Measurements from ENCODE around the gene SMO. TPM values are rescaled to one million over a fixed set of nuclear protein-coding genes. Genes with fewer than 3 reads are reported as not detected.

SMO gene
- total and polyA plus RNA-seq, 2 experiments from 2014 or later, result 13.1 to 61.5 TPM

DNA sequence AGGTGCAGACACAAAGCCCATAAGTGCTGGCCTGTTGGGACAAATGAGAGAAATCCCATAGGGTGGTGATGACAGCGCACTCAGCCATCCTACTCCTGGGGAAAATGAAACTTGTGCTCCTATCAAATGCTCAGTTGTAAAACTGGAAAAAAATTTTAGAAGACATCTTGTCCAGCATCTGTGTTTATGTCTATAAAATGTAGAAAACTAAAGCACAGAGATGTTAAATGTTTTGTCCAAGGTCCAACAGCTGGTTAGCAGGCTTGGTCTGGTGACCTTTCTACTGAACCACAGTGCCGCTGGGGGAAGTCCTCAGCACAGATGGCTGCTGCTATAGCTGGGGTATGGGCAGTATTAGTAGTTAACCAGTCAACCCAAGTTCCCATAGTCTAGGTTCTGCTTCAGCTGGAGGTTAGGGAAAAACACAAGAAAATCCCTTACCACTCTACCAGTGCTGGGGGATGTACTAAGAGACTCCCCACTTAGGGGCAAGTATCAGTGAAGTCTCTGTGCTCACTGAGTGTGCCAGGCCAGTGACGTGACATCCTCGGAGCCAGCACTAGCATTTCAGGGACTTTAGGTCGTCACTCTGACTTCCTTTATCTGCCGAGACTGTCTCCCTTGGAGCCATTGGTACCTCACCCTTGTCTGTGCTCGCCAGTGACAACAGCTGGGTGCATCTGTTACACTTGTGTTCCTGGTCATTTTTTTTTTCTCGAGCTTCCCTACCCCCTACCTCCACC, 42.0 kb upstream of the SMO start (continued):
- TF ChIP-seq, protein P1, sequence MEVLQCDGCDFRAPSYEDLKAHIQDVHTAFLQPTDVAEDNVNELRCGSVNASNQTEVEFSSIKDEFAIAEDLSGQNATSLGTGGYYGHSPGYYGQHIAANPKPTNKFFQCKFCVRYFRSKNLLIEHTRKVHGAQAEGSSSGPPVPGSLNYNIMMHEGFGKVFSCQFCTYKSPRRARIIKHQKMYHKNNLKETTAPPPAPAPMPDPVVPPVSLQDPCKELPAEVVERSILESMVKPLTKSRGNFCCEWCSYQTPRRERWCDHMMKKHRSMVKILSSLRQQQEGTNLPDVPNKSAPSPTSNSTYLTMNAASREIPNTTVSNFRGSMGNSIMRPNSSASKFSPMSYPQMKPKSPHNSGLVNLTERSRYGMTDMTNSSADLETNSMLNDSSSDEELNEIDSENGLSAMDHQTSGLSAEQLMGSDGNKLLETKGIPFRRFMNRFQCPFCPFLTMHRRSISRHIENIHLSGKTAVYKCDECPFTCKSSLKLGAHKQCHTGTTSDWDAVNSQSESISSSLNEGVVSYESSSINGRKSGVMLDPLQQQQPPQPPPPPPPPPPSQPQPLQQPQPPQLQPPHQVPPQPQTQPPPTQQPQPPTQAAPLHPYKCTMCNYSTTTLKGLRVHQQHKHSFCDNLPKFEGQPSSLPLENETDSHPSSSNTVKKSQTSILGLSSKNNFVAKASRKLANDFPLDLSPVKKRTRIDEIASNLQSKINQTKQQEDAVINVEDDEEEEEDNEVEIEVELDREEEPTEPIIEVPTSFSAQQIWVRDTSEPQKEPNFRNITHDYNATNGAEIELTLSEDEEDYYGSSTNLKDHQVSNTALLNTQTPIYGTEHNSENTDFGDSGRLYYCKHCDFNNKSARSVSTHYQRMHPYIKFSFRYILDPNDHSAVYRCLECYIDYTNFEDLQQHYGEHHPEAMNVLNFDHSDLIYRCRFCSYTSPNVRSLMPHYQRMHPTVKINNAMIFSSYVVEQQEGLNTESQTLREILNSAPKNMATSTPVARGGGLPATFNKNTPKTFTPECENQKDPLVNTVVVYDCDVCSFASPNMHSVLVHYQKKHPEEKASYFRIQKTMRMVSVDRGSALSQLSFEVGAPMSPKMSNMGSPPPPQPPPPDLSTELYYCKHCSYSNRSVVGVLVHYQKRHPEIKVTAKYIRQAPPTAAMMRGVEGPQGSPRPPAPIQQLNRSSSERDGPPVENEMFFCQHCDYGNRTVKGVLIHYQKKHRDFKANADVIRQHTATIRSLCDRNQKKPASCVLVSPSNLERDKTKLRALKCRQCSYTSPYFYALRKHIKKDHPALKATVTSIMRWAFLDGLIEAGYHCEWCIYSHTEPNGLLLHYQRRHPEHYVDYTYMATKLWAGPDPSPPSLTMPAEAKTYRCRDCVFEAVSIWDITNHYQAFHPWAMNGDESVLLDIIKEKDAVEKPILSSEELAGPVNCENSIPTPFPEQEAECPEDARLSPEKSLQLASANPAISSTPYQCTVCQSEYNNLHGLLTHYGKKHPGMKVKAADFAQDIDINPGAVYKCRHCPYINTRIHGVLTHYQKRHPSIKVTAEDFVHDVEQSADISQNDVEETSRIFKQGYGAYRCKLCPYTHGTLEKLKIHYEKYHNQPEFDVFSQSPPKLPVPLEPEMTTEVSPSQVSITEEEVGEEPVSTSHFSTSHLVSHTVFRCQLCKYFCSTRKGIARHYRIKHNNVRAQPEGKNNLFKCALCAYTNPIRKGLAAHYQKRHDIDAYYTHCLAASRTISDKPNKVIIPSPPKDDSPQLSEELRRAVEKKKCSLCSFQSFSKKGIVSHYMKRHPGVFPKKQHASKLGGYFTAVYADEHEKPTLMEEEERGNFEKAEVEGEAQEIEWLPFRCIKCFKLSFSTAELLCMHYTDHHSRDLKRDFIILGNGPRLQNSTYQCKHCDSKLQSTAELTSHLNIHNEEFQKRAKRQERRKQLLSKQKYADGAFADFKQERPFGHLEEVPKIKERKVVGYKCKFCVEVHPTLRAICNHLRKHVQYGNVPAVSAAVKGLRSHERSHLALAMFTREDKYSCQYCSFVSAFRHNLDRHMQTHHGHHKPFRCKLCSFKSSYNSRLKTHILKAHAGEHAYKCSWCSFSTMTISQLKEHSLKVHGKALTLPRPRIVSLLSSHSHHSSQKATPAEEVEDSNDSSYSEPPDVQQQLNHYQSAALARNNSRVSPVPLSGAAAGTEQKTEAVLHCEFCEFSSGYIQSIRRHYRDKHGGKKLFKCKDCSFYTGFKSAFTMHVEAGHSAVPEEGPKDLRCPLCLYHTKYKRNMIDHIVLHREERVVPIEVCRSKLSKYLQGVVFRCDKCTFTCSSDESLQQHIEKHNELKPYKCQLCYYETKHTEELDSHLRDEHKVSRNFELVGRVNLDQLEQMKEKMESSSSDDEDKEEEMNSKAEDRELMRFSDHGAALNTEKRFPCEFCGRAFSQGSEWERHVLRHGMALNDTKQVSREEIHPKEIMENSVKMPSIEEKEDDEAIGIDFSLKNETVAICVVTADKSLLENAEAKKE (CRISPR knock-in tag; IDR thresholded peaks at IDR 0.05), result no peak

GRCh38 chr7:129147731-129148130, 40.7 kb upstream of the SMO start:
- H3K27me3 ChIP-seq (ENCODE audit: insufficient read depth), result peaks cover 11% of the 10 kb centered on the region
- Mint-ChIP-seq H3K36me3 (ENCODE audit: low read depth) (peaks cover 2% of the 10 kb centered on the region; the same call in 1 of the 3 replicates), H3K27me3 (ENCODE audit: insufficient read depth, low read depth, poor library complexity) (peaks cover 14% of the 10 kb centered on the region), H3K27ac (no peak overlapping the region), H3K4me3 (no peak overlapping the region), H3K4me1 (peaks cover 26% of the 10 kb centered on the region), H3K9me3 (no peaks in the 10 kb centered on the region)
- no peak for DNase-seq (ENCODE audit: low spot score)
- H3K4me1 ChIP-seq (ENCODE audit: insufficient read depth), result peaks cover 7% of the 10 kb centered on the region
- H3K9me2 ChIP-seq (ENCODE audit: insufficient read depth), result no peaks in the 10 kb centered on the region
- no peaks in the 10 kb centered on the region for H3K36me3 ChIP-seq (ENCODE audit: insufficient read depth)
- no peaks in the 10 kb centered on the region for H4K20me1 ChIP-seq (replicated peaks; ENCODE audit: insufficient read depth)
- H2AFZ ChIP-seq, result no peak overlapping the region
- no peak overlapping the region for H3K27ac ChIP-seq (ENCODE audit: low read depth)
- no peaks in the 10 kb centered on the region for H3F3A ChIP-seq (replicated peaks; ENCODE audit: low read depth)
- no peak overlapping the region for H3K4me3 ChIP-seq
- peaks cover 3% of the 10 kb centered on the region for H3K79me2 ChIP-seq (replicated peaks; ENCODE audit: insufficient read depth)
- H3K4me2 ChIP-seq, result no peak overlapping the region
- no peak for ATAC-seq
- TF ChIP-seq, protein P1 (CRISPR knock-in tag; IDR thresholded peaks at IDR 0.05), result no peak
- TF ChIP-seq JUNB (IDR thresholded peaks at IDR 0.05; ENCODE audit: unreplicated experiment) (no peak), POLR2AphosphoS5 (IDR thresholded peaks at IDR 0.05; ENCODE audit: low read depth) (no peak), CTCF (conservative IDR thresholded peaks at IDR 0.05; ENCODE audit: low read depth in 2 of 2) (no peak), CREB1 (CRISPR knock-in tag; IDR thresholded peaks at IDR 0.05; ENCODE audit: low read depth) (no peak), STAT1 (IDR thresholded peaks at IDR 0.05; ENCODE audit: unreplicated experiment) (no peak), EZH2phosphoT487 (IDR thresholded peaks at IDR 0.05; ENCODE audit: unreplicated experiment) (no peak)

Data from GM23338 (cell line).